Bone marrow (tissue), 2 donors: ENCODE measurements around the gene TMEM38A.
"Not testable (repeated sequence)": the region's sequence is repeated elsewhere in the genome, so short reads cannot be mapped to it uniquely, and the experiment has no call there.

Source experiments
- DNase-seq, 2 donors: peaks; one replicate each; lab custom pipeline; 2025; lab: John Stamatoyannopoulos, UW

TMEM38A gene

DNA sequence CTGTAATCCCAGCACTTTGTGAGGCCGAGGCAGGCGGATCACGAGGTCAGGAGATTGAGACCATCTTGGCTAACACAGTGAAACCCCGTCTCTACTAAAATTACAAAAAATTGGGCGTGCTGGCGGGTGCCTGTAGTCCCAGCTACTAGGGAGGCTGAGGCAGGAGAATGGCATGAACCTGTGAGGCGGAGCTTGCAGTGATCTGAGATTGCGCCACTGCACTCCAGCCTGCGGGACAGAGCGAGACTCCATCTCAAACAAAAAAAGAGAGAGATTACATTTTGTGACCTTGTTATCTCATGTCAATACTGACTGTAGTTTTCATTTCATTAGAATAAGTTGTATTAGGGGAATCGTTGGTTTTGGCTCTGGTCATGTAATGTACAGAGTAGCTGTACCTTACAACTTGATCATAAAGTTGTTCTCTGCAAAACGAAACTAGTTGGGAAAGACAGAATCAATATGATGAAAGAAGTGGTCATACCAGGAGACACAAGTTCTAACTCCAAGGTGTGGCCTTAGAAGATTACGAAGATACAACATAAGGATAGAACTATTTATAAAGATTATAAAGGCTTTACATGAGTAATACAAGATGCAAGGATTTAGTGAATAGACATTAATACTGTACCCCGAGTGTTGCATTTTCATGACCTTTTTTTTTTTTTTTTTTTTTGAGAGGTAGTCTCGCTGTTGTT, 15.3 kb downstream of the TMEM38A start:
- no peak for DNase-seq

DNA sequence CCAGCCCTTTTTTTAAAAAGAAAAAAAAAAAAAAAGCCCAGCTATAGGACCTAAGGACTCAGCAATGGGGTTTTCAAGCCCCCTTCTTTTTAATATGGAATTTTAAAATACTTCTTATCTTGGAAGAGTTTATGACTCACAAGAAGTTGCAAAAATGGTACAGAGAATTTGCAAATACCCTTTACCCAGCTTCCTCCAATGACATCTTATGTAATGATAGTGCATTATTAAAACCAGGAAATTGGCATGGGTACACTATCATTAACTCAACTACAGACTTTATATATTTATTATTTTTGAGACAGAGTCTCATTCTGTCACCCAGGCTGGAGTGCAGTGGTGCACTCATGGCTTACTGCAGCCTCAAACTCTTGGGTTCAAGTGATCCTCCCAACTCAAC, 16.1 kb downstream of the TMEM38A start:
- DNase-seq: no peak

DNA sequence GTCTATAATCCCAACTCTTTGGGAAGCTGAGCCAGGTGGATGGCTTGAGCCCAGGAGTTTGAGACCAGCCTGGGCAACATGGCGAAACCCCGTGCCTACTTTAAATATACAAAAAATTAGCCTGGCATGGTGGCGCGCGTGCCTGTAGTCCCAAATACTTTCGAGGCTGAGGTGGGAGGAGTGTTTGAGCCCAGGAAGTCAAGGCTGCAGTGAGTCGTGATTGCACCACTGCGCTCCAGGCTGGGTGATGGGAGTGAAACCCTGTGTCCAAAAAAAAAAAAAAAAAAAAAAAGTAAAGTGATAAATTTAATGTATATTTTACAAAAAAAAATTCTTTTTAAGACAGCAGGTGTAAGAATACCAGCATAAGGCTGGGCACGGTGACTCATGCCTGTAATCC, 17.6 kb downstream of the TMEM38A start:
- DNase-seq: no peak

DNA sequence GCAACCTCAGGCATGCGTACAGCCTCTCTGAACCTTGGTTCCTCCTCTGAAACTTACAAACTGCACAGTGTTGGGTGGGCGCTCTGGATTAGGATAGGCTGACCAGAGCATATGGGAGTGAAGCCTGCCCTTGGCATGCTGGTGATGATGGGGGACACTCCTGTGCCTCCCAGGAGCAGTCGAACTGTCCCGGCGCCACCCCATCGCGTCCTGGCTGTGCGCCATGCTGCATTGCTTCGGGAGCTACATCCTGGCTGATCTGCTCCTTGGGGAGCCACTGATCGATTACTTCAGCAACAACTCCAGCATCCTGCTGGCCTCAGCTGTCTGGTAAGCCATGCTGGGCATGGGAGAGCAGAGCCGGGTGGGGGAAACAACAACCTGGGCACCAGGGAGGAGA, 18.9 kb downstream of the TMEM38A start:
- DNase-seq: no peak

DNA sequence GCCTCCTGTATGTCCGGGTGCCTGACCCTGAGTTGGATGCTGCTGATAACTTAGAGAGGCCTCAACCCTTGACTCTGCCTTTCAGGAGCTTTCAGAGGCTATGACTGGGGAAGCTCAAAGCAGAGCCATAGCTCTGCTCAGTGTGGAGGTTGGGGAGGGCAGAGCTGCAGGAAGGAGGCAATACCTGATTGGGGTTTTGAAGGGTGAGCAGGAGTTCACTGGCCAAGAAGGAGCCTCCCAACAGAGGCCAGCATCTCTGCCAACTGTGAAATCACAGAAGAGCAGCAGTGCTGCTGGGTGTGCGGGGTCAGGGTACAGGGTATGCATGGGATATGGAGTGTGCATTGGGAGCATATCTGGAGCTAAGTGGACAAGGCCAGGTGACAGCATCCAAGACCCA, 21.6 kb downstream of the TMEM38A start:
- no peak for DNase-seq

DNA sequence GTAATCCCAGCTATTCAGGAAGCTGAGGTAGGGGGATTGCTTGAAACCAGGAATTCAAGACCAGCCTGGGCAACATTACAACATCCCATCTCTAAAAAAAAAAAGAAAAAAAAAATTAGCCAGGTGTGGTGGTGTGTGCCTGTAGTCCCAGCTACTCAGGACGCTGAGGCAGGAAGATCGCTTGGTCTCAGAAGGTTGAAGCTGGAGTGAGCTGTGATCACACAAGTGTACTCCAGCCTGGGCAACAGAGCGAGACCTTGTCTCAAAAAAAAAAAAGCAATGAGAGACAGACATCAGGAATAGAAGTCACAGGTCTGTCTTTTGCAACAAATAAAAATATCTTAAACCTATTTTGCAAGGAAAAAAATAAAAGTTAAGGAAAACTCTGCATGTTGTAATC, 23.3 kb downstream of the TMEM38A start:
- DNase-seq: no peak

DNA sequence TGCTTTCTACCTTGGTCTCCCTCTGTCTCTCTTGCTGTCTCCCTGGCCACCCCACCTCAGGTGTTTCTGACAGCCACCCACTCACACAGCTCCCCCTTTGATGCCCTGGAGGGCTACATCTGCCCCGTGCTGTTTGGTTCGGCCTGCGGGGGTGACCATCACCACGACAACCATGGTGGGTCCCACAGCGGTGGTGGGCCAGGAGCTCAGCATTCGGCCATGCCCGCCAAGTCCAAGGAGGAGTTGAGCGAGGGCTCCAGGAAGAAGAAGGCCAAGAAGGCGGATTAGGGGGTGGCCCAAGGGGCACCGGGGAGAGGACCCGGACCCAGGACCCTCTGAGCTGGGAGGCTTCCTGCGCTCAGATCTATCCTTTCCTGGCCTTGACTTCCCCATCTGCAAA, 27.1 kb downstream of the TMEM38A start:
- no peak for DNase-seq

DNA sequence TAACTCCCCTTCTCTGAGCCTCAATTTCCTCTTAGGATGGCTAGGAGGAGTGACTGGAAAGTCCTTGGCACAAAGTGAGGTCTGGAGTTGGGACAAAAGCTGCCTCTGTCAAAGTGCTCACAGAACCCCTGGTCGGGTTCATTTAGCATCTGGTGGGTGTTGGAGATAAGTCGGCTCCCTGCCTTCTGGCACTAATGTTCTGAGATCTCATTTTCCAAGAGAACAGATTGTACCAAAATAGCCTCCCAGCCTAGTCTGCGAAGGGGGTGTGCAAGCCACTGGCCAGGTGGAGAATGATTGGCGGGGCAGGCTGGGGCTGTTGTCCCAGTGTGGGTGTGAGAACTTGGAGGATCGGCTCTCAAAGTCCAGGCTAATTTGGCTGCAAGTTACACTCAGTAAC, 38.0 kb downstream of the TMEM38A start:
- no peak for DNase-seq

DNA sequence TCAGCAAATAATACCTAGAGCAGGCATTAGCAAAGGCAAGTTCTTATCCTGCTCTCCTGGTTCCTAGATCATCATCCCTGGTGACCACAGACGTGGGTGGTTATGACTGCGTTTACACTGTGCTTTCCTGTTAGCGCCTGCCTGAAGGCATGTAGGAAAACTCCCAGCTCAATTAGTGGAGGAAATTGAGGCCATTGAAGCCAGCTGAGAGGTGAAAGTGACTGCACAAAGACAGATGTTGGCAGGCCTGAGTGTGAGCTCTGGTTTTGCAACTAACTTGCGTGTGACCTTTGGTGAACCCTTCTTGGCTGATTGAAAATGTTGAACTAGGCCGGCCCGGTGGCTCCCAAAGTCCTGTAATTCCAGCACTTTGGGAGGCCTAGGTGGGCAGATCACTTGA, 41.2 kb downstream of the TMEM38A start:
- no peak for DNase-seq

DNA sequence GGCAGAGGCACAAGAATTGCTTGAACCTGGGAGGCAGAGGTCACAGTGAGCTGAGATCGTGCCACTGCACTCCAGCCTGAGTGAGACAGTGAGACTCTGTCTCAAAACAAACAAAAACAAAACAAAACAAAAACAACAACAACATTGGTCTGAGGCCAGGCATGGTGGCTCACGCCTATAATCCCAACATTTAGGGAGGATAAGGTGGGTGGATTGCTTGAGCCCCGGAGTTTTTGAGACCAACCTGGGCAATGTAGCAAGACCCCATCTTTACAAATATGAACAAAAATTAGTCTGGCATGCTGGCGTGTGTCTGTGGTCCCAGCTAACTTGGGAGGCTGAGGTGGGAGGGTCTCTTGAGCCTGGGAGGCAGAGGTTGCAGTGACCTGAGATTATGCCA, 42.7 kb downstream of the TMEM38A start:
- DNase-seq: no peak

DNA sequence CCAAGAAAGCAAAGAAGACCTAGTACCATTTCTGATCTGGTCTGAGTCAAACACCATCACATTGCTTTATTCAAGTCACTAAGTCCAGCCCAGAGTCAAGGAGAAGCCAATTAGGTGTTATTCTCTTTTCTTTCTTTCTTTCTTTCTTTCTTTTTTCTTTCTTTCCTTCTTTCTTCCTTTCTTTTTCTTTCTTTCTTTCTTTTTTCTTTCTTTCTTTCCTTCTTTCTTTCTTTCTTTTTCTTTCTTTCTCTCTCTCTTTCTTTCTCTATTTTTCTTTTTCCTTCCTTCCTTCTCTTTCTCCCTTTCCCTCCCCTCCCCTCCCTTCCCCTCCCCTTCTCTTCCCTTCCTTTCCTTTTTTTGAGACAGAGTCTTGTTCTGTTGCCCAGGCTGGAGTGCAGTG, 49.9 kb downstream of the TMEM38A start:
- DNase-seq: not testable (repeated sequence)

DNA sequence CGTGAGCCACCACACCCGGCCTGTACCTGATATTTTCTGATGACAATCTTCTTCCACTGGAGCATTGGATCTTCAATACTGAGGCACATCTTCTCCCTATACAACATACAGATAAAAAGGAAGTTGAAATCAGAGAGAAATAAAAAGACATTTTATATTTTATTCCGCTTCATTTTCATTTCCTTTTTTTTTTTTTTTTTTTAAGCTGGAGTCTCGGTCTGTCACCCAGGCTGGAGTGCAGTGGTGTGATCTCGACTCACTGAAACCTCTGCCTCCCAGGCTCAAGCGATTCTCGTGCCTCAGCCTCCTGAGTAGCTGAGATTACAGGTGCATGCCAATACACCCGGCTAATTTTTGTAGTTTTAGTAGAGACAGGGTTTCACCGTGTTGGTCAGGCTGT, 51.4 kb downstream of the TMEM38A start:
- not testable (repeated sequence) for DNase-seq

DNA sequence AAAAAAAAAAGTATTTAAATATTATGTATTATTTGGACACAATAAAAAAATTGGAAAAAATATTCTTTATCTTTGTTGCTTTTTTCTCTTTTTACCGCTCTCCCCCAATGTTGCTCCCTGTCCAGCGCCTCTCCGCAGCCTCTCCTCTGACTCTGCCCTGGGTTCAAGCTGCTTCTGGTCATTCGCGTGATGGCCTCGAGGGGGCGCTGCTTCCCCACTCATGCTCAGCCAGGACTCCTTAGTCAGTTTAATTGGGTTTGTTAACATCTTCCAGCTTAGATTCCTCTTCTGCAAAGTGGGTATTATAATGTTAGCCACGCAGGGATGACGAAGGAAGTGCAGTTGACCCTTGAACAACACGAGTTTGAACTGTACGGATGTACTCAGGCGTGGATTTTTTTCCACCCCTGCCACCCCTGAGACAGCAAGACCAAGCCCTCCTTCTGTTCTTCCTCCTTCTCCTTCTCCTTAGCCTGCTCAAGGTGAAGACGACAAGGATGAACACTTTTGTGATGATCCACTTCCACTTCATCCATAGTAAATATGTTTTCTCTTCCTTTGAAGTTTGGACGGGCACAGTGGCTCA, 53.9 kb downstream of the TMEM38A start:
- peak; percentile 7 to 16 for DNase-seq

DNA sequence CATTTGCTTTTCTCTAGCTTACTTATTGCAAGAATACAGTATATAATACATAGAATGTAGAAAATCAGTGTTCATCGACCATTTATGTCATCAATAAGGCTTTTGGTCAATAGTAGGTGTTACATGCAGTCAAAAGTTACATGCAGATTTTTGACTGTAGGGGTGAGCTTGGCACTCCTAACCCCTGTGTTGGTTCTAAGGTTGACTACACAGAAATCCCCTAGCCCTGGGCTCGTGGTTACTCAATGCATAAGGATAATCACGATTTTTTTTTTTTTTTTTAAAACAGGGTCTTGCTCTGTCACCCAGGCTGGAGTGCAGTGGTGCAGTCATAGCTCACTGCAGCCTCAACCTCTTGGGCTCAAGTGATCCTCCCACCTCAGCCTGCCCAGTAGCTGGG, 54.7 kb downstream of the TMEM38A start:
- DNase-seq: no peak

DNA sequence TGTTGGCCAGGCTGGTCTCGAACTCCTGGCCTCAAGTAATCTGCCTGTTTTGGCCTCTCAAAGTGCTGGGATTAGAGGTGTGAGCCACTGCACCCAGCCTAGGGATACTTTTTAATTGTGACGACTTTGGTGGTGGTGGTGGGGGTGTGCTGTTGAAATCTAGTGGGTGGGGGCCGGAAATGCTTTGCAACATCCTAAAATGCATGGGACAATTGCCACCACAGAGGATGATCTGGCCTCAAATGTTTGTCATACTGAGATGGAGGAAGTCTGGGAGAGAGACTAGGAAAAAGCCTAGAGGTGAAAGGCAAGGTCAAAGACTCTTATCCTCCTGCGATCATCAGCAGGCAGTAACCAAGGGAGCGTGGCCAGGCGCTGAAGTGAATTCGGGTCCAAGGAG, 60.1 kb downstream of the TMEM38A start:
- DNase-seq: no peak

DNA sequence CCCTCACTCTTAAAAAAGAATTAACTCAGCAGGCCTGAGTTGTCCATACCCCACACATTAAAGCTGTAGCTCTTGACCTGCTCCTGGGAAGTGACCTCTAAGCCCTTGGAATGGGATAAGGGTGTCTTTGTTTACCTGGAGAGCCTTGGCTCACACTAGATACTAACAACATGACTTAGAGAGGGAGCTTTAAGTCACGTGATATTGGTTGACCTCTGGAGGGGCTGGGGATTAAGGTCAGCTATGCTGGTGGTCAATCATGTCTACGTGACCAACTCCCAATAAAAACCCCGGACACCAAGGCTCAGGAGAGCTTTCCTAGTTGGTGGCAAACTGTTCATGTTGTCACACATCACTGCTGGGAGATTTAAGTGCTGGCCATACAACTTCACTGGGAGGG, 61.7 kb downstream of the TMEM38A start:
- no peak for DNase-seq

DNA sequence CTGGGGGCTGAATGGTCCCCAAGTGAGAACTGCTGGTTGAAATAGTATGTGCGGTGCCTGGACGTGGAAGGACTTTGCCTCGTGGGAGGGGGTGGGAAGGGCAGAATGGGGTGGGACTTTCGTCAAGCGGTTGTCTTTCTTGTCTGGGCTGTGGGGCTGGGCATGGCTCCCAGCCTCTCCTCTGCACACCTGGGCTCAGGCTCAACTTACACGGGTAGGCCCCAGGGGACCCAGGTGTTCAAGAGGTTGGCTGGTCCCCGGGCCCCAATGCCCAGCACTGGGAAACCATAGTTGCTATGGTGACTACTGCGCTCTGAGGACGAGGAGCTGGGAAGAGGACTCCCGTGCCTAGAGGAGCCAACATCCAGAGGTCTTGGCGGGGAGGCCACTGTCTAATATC, 66.0 kb downstream of the TMEM38A start:
- no peak for DNase-seq

DNA sequence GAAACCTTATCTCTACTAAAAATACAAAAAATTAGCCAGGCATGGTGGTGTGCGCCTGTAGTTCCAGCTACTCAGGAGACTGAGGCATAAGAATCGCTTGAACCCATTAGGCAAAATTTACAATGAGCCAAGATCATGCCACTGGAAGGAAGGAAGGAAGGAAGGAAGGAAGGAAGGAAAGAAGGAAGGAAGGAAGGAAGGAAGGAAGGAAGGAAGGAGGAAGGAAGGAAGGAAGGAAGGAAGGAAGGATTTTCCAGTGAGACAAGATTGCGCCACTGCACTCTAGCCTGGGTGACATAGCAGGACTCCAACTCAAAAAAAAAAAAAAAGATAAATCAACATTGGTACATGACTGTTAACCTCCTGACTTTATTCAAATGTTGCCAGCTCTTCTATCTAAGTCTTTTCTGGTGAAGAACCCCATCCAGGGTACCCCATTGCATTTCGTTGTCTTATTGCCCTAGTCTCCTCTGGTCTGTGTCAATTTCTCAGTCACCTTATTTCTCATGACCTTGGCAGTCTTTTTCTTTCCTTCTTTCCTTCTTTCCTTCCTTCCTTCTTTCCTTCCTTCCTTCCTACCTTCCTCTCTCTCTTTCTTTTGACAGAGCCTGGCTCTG, 74.8 kb downstream of the TMEM38A start:
- DNase-seq: not testable (repeated sequence)

DNA sequence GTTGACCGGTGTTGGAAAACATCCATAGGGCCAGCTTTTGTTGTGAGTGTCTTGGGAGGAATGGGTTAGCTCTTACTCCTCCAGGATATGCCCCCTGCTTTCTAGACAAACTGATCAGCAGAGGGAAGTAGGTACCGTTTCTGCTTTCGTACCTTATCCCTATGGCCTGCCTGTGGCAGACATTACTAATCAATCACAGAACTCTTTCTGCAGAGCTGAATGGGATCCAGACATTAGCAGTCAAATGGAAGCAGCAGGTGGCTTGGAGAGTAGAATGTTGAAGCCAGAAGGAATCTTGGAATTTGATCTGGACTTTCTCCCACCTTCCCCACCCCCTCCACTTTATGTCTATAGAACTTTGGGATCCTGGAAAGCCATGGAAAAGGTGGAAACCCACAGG, 75.8 kb downstream of the TMEM38A start:
- DNase-seq: no peak

DNA sequence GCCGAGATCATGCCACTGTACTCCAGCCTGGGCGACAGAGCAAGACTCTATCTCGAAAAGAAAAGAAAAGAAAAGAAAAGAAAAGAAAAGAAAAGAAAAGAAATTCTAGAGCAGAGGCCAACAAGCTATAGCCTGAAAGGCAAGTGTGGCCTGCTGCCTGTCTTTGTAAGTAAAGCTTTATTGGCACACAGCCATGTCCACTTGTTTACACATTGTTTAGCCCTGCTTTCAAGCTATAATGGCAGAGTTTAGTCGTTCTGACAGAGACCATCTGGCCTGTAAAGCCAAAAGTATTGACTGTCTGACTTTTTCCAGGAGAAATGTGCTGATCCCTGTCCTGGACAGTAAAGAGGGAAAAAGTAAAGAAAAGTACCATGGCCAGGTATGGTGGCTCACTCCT, 77.0 kb downstream of the TMEM38A start:
- DNase-seq: no peak

DNA sequence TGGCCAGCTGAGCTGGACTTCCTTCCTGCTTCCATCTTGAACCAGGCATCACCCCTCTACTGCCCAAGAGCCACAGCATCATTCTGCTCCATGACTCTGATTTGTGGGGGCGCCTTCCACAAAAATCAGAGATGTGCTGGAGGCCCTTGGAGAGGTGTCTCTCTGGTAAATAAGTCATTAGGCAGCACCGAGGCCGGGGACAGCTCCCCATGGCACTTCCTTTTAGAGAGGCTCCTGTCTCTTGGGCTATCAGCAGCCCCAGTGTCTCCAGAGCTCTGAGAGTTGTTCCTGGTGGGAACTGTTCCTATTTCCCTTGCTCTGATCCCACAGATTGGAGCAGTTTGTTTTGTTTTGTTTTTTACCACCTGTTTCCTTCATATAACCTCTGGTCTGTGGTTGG, 78.6 kb downstream of the TMEM38A start:
- no peak for DNase-seq
